H54 (cell line): Measurements from ENCODE around the gene PMPCA.
"Not testable (repeated sequence)": the region's sequence is repeated elsewhere in the genome, so short reads cannot be mapped to it uniquely, and the experiment has no call there.

ENCODE experiments used
- DNase-seq: peaks from one replicate; pipeline ENCODE4 v3.0.0; 2011; ENCODE audit warnings: low spot score, mixed read lengths; ENCODE audit not compliant: insufficient read length
- FAIRE-seq: peaks from 3 replicates; lab custom pipeline; 2011; peaks lifted over from hg19 to GRCh38; lab: Jason Lieb, UNC
- POLR2A ChIP-seq: IDR thresholded peaks from 2 replicates; pipeline ENCODE4 v1.6.1; 2011; ENCODE audit warnings: low read depth, mild to moderate bottlenecking, low read length

The PMPCA gene

DNA sequence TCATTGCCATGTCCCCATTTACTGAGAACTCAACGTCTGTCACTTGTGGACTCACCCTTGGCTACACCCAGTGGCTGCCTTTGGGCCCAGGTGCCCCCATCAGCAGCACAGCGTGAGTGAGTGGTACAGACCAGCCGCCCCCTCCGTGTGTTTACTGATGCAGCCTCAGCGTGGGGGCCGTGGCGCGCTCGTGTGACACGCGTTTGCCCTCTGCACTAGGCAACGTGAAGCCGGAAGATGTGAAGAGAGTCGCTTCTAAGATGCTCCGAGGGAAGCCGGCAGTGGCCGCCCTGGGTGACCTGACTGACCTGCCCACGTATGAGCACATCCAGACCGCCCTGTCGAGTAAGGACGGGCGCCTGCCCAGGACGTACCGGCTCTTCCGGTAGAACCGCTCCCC, 12.4 kb downstream of the PMPCA start:
- no peak for DNase-seq
- no peak for FAIRE-seq
- TF ChIP-seq POLR2A = no peak

DNA sequence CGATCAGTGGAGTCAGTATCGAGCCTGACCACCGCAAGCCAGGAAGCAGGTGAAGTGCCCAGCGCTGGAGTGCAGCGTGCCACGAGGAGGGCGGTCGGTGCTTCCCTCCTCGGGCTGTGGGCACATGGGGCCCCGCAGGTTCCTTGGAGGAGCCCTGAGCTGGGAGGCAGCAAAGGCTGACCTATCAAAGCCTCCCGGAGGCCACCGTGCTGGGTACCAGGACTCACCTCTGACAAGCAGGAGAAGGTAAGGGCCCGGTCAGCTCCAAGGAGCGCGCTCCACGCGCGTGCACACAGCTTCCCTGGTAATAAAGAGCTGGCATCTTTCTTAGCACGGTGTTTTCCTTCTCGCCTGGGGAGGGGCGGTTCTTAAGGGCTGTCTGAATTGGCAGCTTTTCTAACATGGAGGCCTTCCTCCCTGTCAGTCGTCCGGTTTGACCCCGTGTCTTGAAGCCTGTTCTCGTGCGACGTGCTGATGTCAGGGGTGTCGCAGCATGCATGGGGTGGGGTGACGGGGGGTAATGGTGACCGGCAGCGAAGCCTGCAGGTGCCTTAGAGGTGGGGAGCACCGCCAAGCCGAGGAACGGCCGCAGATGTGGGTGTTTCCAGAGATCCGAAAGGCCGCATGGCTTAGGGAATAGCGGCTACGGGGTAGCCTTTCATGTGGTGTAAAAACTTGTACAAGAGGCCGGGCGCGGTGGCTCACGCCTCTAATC, 13.1 kb downstream of the PMPCA start:
- DNase-seq = no peak
- no peak for FAIRE-seq
- no peak for TF ChIP-seq POLR2A

DNA sequence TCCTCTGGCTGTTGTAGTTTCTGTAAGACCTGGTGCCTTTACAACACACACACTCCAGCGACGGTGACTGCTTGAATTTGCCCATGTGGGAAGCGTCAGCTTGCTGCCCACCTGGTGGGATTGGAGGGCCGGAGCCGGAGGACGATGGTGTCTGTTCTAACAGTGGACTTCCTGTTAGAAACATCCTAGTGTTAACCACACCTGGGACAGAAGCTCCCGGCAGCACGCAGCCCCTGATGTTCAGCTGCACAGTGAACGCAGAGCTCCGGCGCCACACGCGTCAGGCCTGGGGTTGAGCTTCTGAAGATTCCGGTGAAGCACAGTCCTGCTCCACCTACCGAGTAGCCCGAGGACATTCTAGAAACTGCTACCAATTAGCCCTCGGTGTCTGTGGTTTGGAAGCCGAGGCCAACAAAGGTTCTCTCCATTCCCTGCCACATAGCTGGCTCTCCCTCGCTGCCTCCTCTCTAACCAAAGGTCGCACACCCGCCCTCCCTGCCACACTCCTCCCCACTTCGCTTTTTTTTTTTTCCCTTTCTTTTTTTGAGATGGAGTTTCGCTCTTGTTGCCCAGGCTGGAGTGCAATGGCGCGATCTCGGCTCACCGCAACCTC, 14.4 kb downstream of the PMPCA start:
- DNase-seq (no peak), FAIRE-seq (no peak)
- no peak for TF ChIP-seq POLR2A

DNA sequence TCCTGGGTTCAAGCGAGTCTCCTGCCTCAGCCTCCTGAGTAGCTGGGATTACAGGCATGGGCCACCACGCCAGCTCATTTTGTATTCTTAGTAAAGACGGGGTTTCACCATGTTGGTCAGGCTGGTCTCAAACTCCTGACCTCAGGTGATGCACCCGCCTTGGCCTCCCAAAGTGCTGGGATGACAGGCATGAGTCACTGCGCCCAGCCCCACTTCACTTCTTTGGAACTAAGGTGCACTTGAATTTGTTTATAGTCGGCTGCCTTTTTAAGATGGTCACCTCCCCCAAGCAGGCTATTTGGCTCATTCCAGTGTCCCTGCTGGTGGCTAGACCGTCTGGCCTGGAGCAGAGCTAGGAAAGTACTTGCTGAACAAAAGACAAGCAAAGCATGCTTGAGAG, 14.9 kb downstream of the PMPCA start:
- not testable (repeated sequence) for DNase-seq, FAIRE-seq

DNA sequence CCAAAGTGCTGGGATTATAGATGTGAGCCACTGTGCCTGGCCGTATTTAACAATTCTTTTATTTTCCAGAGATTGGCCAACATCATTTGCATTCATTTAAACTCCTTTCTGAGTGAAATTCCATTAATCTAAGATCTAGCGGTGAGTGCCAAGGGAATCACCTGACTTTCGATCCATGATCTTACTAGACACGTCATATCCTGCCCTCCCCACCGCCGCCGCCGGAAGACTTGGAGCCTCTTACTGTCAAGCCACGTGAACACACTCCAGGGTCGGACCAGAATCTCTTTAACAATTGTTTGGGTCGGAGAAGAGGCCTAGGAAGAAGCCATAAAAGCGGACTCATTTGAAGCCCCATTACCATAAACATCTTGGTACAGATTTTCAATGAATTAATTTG, 16.3 kb downstream of the PMPCA start:
- TF ChIP-seq POLR2A = no peak
- DNase-seq (no peak), FAIRE-seq (no peak)

DNA sequence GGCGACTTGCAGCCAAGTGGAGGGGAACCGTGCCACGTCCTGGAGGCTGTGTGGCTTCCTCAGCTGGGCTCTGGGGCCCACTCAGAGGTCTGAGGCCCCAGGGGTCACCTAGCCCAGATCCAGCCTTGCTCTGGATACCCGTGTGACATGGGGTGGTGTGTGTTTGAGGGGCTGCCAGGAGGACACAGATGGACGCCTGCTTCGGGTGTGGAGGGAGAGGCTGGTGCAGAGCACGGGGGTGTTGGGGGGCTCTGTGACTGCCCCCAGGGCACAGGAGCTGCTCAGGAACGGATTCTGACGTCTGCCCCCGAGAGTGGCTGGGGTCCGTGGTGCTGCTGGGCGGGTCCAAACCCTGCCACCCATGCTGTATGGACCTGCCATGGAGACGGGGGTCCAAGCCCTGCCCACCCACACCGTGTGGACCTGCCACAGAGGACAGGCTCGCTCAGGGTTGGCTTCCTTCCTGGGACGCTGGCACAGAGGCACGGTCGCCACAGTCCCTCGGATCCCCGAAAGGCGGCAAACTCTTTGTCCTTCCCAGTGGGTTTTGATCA, 18.7 kb downstream of the PMPCA start:
- no peak for TF ChIP-seq POLR2A
- DNase-seq (no peak), FAIRE-seq (no peak)

DNA sequence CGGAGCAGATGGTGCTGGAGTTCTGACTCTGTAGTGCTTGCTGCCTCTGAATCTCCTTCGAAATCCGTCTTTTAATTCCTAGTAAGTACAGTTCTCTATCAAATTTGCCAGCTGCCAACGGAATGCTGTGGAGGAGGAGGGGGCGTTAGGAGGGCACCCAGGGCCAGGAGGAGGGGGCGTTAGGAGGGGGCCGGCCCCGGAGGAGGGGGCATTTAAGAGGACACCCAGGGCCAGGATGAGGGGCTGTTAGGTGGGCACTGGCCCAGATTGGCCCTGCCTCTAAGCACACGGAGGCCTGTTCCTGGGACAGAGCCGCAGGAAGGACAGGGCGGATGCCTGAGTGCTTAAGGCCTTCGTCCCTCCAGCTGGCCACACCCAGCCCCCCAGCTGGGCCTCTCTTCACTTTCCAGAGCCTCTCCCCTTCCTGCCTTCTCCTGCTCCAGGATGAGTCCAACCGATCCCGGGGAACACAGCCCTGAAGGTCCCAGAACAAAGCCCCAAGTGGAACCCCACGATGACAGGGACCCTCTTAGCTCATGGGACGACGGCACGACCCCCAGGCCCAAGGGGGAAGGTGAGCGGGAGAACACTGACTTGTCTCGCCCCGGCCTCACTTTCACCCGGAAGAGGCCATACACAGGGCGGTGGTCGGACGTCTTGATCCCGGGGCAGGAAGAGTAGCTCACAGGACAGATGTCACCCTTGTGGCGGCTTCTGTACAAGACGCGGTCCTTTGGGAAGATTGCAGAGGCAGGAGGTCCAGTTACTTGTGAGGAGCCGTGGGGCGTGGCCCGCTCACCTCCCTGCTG, 19.4 kb downstream of the PMPCA start:
- no peak for TF ChIP-seq POLR2A
- FAIRE-seq (no peak), DNase-seq (no peak)

DNA sequence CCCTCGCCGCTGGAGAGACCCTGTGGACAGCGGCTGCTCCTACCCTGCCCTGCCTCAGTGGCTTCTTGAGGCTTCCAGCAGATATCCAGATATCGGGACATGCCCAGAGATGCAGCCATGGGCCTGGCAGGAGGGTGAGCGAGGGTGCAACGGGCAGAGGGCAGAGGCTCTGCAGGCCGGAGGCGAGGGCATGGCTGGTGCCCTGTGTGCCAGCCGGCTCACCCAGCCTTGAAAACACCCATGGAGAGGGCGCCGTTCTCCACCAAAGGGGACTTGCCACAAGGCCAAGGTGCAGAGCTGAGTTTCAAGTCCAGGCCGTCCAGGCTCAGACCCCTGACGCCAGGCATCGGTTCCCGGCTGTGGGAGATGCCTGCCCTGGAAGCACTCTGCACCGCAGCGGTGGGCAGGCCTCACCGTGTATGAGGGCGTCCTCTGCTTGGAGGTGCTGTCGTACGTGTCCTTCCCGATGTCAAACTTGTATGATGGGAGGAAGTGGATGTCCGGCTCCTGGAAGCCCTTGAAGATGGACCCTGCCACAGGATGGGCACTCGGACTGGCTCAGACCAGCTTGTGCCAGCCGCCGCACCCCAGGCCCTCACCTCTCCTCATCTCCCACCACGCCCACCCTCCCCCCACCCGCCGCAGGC, 20.3 kb downstream of the PMPCA start:
- no peak for TF ChIP-seq POLR2A
- no peak for DNase-seq
- no peak for FAIRE-seq

DNA sequence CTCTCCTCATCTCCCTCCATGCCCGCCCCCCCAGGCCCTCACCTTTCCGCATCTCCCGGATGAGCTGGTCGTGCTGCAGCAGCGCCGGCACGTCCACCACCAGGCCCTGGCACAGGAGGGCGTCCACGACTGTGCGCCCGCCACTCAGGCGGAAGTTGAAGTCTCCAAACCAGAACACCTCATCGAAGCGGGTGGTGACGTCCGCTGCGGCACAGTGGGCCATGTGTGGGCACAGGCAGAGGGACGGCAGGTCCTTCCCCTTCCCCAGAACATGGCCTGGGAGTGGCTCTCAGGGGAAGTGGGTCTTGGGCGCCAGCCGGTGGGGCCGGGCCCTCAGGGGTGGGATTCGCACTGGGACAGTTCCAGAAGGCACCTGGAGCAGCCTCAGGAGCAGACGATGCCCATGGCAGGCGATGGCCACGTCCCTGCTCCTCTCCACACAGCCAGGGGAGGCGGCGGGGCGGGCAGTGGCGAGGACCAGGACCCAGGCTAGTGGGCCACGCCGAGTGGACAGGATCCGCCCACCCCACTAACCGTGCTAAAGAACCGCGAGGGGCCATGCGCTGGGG, 21.4 kb downstream of the PMPCA start:
- DNase-seq (no peak), FAIRE-seq (no peak)
- no peak for TF ChIP-seq POLR2A

DNA sequence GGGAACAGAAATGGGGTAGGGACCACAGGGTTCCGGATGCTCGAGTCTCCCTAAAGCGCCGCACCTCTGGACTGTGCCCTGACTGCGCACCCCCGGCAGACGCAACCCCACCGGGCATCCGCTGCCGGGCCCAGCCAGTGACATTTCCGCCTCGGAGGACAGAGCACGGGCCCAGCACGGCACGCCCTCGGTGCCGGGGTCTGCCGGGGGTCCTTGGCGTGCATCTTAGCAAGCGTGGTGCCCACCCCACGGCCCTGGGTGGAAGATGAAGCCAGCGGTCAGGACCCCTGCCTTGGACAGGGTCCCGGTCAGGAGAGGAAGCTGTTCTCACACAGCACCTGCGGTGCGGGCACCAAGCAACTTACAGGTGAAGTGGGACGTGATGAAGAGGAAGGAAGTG, 22.1 kb downstream of the PMPCA start:
- FAIRE-seq = no peak

DNA sequence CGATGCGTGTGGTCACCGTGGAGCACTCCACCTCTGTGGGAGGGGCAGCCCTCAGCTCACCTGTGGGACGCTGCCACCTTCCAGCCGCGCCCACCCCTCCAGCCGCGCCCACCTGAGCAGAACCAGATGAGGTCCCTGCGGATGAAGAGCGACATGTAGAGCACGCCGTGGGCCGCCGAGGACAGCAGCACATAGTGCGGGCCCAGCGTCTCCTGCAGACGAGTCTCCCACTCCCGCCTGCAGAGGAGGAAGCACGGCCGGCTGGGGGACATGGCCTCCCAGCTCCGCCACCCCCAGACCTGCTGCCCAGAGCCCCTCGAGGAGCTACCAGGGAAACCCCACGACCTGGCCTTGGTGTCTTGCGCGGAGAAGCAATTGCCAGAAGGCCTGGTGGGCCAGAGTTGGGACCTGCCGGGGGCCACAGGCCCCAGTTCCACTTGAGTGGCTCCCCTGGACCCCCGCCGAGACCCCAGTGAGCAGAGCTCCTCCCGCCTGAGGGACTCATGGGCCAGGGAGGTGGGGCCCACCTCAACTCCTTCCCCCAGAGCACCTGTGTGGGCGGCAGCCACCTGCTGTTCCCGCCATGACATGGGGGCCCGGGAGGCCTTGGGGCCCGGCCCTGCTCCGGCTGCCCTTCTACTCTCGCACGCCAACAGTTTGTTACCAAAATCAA, 22.7 kb downstream of the PMPCA start:
- FAIRE-seq (no peak), DNase-seq (no peak)
- no peak for TF ChIP-seq POLR2A

More for the DNA sequence above, 22.1 kb downstream of the PMPCA start:
- TF ChIP-seq POLR2A = no peak
- DNase-seq = no peak

DNA sequence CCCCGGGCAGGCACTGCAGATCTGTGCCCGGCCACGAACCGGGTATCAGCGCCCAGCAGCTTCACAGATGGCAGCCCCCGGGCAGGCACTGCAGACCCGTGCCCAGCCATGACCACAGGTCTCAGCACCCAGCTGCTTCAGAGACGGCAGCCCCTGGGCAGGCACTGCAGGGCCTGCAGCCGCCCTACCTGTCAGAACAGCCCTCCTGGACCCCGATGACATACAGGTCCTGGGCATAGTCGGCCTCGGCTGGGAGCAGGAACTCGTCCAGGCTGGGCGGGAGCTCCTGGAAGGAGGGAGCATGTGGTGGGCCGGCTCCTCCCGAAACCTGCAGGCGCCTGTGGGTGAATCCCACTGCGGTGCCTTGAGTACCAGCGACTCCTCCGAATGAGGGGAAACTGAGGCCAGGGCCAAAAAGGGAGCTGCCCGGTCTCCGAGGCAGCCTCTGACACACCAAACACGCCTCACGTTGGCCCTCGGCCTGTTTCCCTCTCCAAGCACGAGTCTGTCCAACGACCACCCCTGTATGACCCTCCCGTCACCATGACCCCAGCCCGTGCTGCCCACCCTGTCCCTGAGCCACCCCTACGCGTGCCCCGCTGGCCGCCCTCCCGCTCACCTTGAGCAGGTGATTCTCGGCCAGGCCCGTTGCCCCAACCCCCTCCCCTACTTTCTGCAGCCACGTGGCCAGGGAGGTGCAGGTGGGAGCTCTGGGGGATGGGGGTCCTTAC, 23.6 kb downstream of the PMPCA start:
- DNase-seq = no peak
- no peak for TF ChIP-seq POLR2A
- FAIRE-seq = no peak
